ENCODE data around the gene FAM53A.
A peak's percentile ranks its signal among the peaks of the same experiment; 100 is the strongest.

Gene FAM53A

DNA sequence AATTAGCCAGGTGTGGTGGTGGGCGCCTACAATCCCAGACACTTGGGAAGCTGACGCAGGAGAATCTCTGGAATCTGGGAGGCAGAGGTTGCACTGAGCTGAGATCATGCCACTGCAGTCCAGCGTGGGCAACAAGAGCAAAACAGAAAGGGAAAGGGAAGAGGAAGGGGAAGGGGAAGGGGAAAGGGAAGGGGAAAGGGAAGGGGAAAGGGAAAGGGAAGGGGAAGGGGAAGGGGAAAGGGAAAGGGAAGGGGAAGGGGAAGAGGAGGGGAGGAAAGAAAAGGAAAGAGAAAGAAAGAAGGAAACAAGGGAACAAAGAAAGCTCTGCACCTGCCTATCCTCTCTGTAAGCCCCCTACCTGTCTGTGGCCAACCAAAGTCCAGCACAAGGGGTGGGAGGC is 35.2 kb downstream of the FAM53A start:
- H3K9ac ChIP-seq (ENCODE audit: low read length), result no peak overlapping the region
- H3K4me3 ChIP-seq (ENCODE audit: insufficient read depth in 1 of 2, low read depth in 1 of 2, low read length in 2 of 2), result no peak overlapping the region
- H4K91ac ChIP-seq (ENCODE audit: low read length), result no peak overlapping the region
- no peak overlapping the region for H4K8ac ChIP-seq (ENCODE audit: low read length)
- no peaks in the 10 kb centered on the region for H3K27me3 ChIP-seq (ENCODE audit: control insufficient read depth in 1 of 2, insufficient read depth in 1 of 2, low read length in 2 of 2)
- no peak overlapping the region for H3K4me2 ChIP-seq (ENCODE audit: low read length, poor library complexity, severe bottlenecking)
- no peak overlapping the region for H2BK12ac ChIP-seq (ENCODE audit: low read length in 2 of 2)
- no peaks in the 10 kb centered on the region for H3K9me3 ChIP-seq (ENCODE audit: control insufficient read depth, low read length)
- H3K79me1 ChIP-seq (replicated peaks; ENCODE audit: low read length, poor library complexity, severe bottlenecking), result peaks cover 6% of the 10 kb centered on the region
- no peak overlapping the region for H2BK15ac ChIP-seq (ENCODE audit: low read depth, poor library complexity, severe bottlenecking)
- H3K27ac ChIP-seq (ENCODE audit: low read length, poor library complexity, severe bottlenecking), result no peak overlapping the region
- WGBS, result 89% methylated on average over 3 of the region's 3 CpGs
- H3K36me3 ChIP-seq (ENCODE audit: control insufficient read depth in 1 of 2, insufficient read depth in 2 of 2, low read depth in 1 of 2, low read length in 2 of 2), result peaks cover 0 to 13% of the 10 kb centered on the region in 2 experiments
- no peak overlapping the region for H2AFZ ChIP-seq (ENCODE audit: low read depth, low read length)
- no peak overlapping the region for H3K23ac ChIP-seq (ENCODE audit: low read length in 2 of 2)
- no peak overlapping the region for H2BK120ac ChIP-seq (ENCODE audit: low read depth, low read length)
- no peak overlapping the region for H2BK5ac ChIP-seq (ENCODE audit: low read depth, low read length, poor library complexity, severe bottlenecking)
- DNase-seq, result no peak
- no peak overlapping the region for H3K14ac ChIP-seq (ENCODE audit: low read length in 2 of 2)
- peaks cover 17% of the 10 kb centered on the region for H3K4me1 ChIP-seq (ENCODE audit: control insufficient read depth, insufficient read depth, low read depth, low read length)
- H3K4ac ChIP-seq (ENCODE audit: low read depth in 1 of 2, low read length in 2 of 2), result no peak overlapping the region
- H3K18ac ChIP-seq (ENCODE audit: low read depth in 1 of 2, low read length in 2 of 2), result no peak overlapping the region
- H2AK5ac ChIP-seq (ENCODE audit: low read length, severe bottlenecking), result no peak overlapping the region

DNA sequence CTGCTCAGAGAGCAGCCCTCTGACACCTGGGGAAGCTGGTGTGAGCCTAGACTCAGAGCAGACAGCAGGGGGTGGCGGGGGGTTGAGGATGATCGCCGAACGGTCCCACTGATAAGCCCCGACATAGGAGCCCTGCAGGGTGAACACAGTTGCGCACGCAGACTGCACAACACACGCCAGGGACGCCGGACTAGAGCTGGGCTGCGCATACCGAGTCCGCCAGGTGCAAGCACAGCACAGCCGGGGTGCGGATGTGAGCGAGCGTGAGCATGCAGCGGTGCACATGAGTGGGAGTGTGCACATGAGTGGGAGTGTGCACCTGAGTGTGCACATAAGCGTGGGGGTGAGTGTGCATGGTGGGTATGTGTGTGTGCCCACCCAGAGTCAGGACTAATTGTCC is 36.7 kb downstream of the FAM53A start:
- Histone ChIP-seq H4K91ac (ENCODE audit: low read length) (no peak overlapping the region), H3K79me1 (replicated peaks; ENCODE audit: low read length, poor library complexity, severe bottlenecking) (peaks cover 3% of the 10 kb centered on the region), H2BK5ac (ENCODE audit: low read depth, low read length, poor library complexity, severe bottlenecking) (no peak overlapping the region), H3K4me3 (ENCODE audit: insufficient read depth in 1 of 2, low read depth in 1 of 2, low read length in 2 of 2) (no peak overlapping the region), H3K27ac (ENCODE audit: low read length, poor library complexity, severe bottlenecking) (no peak overlapping the region), H3K27me3 (ENCODE audit: control insufficient read depth in 1 of 2, insufficient read depth in 1 of 2, low read length in 2 of 2) (no peaks in the 10 kb centered on the region), H3K9me3 (ENCODE audit: control insufficient read depth, low read length) (no peaks in the 10 kb centered on the region), H3K18ac (ENCODE audit: low read depth in 1 of 2, low read length in 2 of 2) (no peak overlapping the region), H2AK5ac (ENCODE audit: low read length, severe bottlenecking) (no peak overlapping the region), H3K4me2 (ENCODE audit: low read length, poor library complexity, severe bottlenecking) (no peak overlapping the region), H3K4ac (ENCODE audit: low read depth in 1 of 2, low read length in 2 of 2) (no peak overlapping the region), H2BK120ac (ENCODE audit: low read depth, low read length) (no peak overlapping the region), H2BK15ac (ENCODE audit: low read depth, poor library complexity, severe bottlenecking) (no peak overlapping the region), H3K9ac (ENCODE audit: low read length) (no peak overlapping the region), H2AFZ (ENCODE audit: low read depth, low read length) (no peak overlapping the region), H3K14ac (ENCODE audit: low read length in 2 of 2) (no peak overlapping the region), H3K36me3 (ENCODE audit: control insufficient read depth in 1 of 2, insufficient read depth in 2 of 2, low read depth in 1 of 2, low read length in 2 of 2) (peaks cover 0 to 14% of the 10 kb centered on the region in 2 experiments), H3K23ac (ENCODE audit: low read length in 2 of 2) (no peak overlapping the region), H3K4me1 (ENCODE audit: control insufficient read depth, insufficient read depth, low read depth, low read length) (peaks cover 17% of the 10 kb centered on the region), H2BK12ac (ENCODE audit: low read length in 2 of 2) (no peak overlapping the region), H4K8ac (ENCODE audit: low read length) (no peak overlapping the region)
- WGBS, result 87% methylated on average over 19 of the region's 19 CpGs
- DNase-seq, result no peak

DNA sequence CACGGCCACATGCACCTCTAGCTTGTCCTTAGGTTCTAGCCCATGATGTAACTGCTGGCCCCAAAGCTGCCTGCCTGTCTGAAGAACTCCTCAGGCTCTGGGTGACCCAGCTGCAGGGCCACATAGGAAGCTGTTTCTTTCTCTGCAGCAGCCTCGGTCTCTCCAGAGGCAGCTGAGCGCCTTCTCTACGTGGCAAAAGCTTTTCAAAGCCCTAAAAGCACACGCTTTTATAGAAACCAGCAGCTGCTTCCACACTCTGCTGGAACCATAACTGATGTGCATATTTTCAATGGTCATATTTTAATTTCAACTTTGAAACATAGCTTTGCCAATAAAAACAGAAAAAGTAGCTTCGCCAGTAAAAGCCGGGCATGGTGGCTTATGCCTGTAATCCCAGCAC is 37.4 kb downstream of the FAM53A start:
- no peak overlapping the region for H4K8ac ChIP-seq (ENCODE audit: low read length)
- H2BK5ac ChIP-seq (ENCODE audit: low read depth, low read length, poor library complexity, severe bottlenecking), result no peak overlapping the region
- H3K9me3 ChIP-seq (ENCODE audit: control insufficient read depth, low read length), result no peaks in the 10 kb centered on the region
- H3K27me3 ChIP-seq (ENCODE audit: control insufficient read depth in 1 of 2, insufficient read depth in 1 of 2, low read length in 2 of 2), result no peaks in the 10 kb centered on the region
- H4K91ac ChIP-seq (ENCODE audit: low read length), result no peak overlapping the region
- H2BK15ac ChIP-seq (ENCODE audit: low read depth, poor library complexity, severe bottlenecking), result peak overlapping the region; percentile 18
- H3K4me1 ChIP-seq (ENCODE audit: control insufficient read depth, insufficient read depth, low read depth, low read length), result peaks cover 17% of the 10 kb centered on the region
- no peak overlapping the region for H3K4me3 ChIP-seq (ENCODE audit: insufficient read depth in 1 of 2, low read depth in 1 of 2, low read length in 2 of 2)
- no peak overlapping the region for H2AFZ ChIP-seq (ENCODE audit: low read depth, low read length)
- no peak overlapping the region for H3K4ac ChIP-seq (ENCODE audit: low read depth in 1 of 2, low read length in 2 of 2)
- H3K18ac ChIP-seq (ENCODE audit: low read depth in 1 of 2, low read length in 2 of 2), result no peak overlapping the region
- H2BK120ac ChIP-seq (ENCODE audit: low read depth, low read length), result no peak overlapping the region
- DNase-seq, result no peak
- no peak overlapping the region for H3K23ac ChIP-seq (ENCODE audit: low read length in 2 of 2)
- no peak overlapping the region for H3K4me2 ChIP-seq (ENCODE audit: low read length, poor library complexity, severe bottlenecking)
- no peak overlapping the region for H2AK5ac ChIP-seq (ENCODE audit: low read length, severe bottlenecking)
- H3K14ac ChIP-seq (ENCODE audit: low read length in 2 of 2), result no peak overlapping the region
- H3K27ac ChIP-seq (ENCODE audit: low read length, poor library complexity, severe bottlenecking), result no peak overlapping the region
- H3K36me3 ChIP-seq (ENCODE audit: control insufficient read depth in 1 of 2, insufficient read depth in 2 of 2, low read depth in 1 of 2, low read length in 2 of 2), result peaks cover 0 to 14% of the 10 kb centered on the region in 2 experiments
- peaks cover 3% of the 10 kb centered on the region for H3K79me1 ChIP-seq (replicated peaks; ENCODE audit: low read length, poor library complexity, severe bottlenecking)
- WGBS, result 91% methylated on average over 7 of the region's 7 CpGs
- no peak overlapping the region for H3K9ac ChIP-seq (ENCODE audit: low read length)
- H2BK12ac ChIP-seq (ENCODE audit: low read length in 2 of 2), result no peak overlapping the region

DNA sequence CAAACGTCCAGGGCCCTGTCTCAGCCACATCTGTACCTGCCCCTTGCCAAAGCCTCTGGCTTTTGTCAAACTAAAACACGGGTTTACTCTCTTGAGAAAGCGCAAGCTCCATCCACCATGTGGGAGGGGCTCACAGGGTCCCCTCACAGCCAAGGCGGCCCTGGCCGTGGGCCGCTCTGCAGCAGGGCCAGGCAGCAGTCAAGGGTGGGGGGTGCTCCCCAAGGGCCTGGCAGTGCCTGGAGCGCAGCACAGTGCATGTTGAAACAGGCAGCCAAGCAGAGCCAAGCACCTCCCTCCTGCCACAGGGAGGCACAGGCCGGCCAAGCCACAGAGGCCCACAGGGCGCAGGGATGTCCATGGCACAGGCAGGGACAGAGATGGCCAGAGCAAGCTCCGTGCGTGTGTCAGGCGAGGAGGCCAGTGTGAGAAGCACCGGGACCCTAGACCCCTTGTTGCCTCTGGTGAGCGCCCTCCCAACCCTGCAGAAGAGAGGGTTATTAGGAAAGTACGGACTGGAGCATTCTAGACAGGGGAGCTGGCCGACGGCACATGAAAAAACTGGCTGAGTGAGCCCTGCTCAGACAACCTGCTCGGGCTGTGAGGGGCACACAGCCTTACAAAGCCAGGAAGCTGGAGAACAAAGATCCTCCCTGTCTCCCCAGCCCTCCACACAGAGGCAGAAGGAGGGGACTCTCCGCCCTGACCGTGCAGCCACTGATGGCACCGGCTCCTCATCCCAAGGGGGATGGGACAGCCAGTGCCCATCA is 39.0 kb downstream of the FAM53A start:
- H3K79me1 ChIP-seq (replicated peaks; ENCODE audit: low read length, poor library complexity, severe bottlenecking), result peaks cover 3% of the 10 kb centered on the region
- no peaks in the 10 kb centered on the region for H3K9me3 ChIP-seq (ENCODE audit: control insufficient read depth, low read length)
- H2BK12ac ChIP-seq (ENCODE audit: low read length in 2 of 2), result no peak overlapping the region
- H3K18ac ChIP-seq (ENCODE audit: low read depth in 1 of 2, low read length in 2 of 2), result no peak overlapping the region
- H2BK15ac ChIP-seq (ENCODE audit: low read depth, poor library complexity, severe bottlenecking), result no peak overlapping the region
- no peak overlapping the region for H3K14ac ChIP-seq (ENCODE audit: low read length in 2 of 2)
- no peak overlapping the region for H4K8ac ChIP-seq (ENCODE audit: low read length)
- no peak overlapping the region for H3K23ac ChIP-seq (ENCODE audit: low read length in 2 of 2)
- H3K4me3 ChIP-seq (ENCODE audit: insufficient read depth in 1 of 2, low read depth in 1 of 2, low read length in 2 of 2), result peak overlapping the region; percentile 9 to 50
- peak overlapping the region; percentile 5 for H3K27ac ChIP-seq (ENCODE audit: low read length, poor library complexity, severe bottlenecking)
- no peak overlapping the region for H2AK5ac ChIP-seq (ENCODE audit: low read length, severe bottlenecking)
- DNase-seq, result peak; percentile 1
- no peaks in the 10 kb centered on the region for H3K27me3 ChIP-seq (ENCODE audit: control insufficient read depth in 1 of 2, insufficient read depth in 1 of 2, low read length in 2 of 2)
- no peak overlapping the region for H4K91ac ChIP-seq (ENCODE audit: low read length)
- H3K36me3 ChIP-seq (ENCODE audit: control insufficient read depth in 1 of 2, insufficient read depth in 2 of 2, low read depth in 1 of 2, low read length in 2 of 2), result peaks cover 0 to 14% of the 10 kb centered on the region in 2 experiments
- no peak overlapping the region for H2BK5ac ChIP-seq (ENCODE audit: low read depth, low read length, poor library complexity, severe bottlenecking)
- H3K9ac ChIP-seq (ENCODE audit: low read length), result peak overlapping the region; percentile 48
- H3K4me1 ChIP-seq (ENCODE audit: control insufficient read depth, insufficient read depth, low read depth, low read length), result peaks cover 17% of the 10 kb centered on the region
- no peak overlapping the region for H2BK120ac ChIP-seq (ENCODE audit: low read depth, low read length)
- no peak overlapping the region for H2AFZ ChIP-seq (ENCODE audit: low read depth, low read length)
- no peak overlapping the region for H3K4ac ChIP-seq (ENCODE audit: low read depth in 1 of 2, low read length in 2 of 2)
- 42% methylated on average over 21 of the region's 21 CpGs for WGBS
- peak overlapping the region; percentile 30 for H3K4me2 ChIP-seq (ENCODE audit: low read length, poor library complexity, severe bottlenecking)
